GM23338 (cell line): ENCODE measurements around the gene SARS1. TPM values are rescaled to one million over a fixed set of nuclear protein-coding genes. Genes with fewer than 3 reads are reported as not detected.

ENCODE experiments used
- ATAC-seq: fragments of 200-7000 bp; cut with Tn5 transposase; 3 replicates; pipeline ENCODE4 v1.9.1; 2020
- DNase-seq: peaks from one replicate; pipeline ENCODE4 v3.0.0-alpha.2; 2015; ENCODE audit warnings: low spot score
- H2AFZ ChIP-seq: fragments of 200-600 bp; sonication (generic); 2 replicates; pipeline ENCODE4 v1.8.0; 2016; ENCODE audit warnings: antibody characterized with exemption, mild to moderate bottlenecking, moderate library complexity
- H3F3A ChIP-seq: fragments of 200-600 bp; sonication (generic); replicated peaks from 2 replicates; pipeline ENCODE4 v1.8.0; 2017; ENCODE audit warnings: antibody characterized with exemption, mixed run types, low read depth
- H3K27ac ChIP-seq: fragments of 200-600 bp; sonication (generic); 2 replicates; pipeline ENCODE4 v1.6.1; 2016; ENCODE audit warnings: low read depth
- H3K27me3 ChIP-seq: fragments of 200-600 bp; sonication (generic); 2 replicates; pipeline ENCODE4 v1.8.0; 2016; ENCODE audit warnings: mild to moderate bottlenecking, mixed run types, moderate library complexity; ENCODE audit not compliant: insufficient read depth
- H3K36me3 ChIP-seq: fragments of 200-600 bp; sonication (generic); 2 replicates; pipeline ENCODE4 v1.8.0; 2016; ENCODE audit warnings: mild to moderate bottlenecking; ENCODE audit not compliant: insufficient read depth
- H3K4me1 ChIP-seq: fragments of 200-600 bp; sonication (generic); 2 replicates; pipeline ENCODE4 v1.8.0; 2016; ENCODE audit warnings: mild to moderate bottlenecking, moderate library complexity; ENCODE audit not compliant: insufficient read depth
- H3K4me2 ChIP-seq: fragments of 200-600 bp; sonication (generic); 2 replicates; pipeline ENCODE4 v1.7.1; 2017; ENCODE audit warnings: mixed run types
- H3K4me3 ChIP-seq: fragments of 200-600 bp; sonication (generic); 2 replicates; pipeline ENCODE4 v1.6.1; 2016; ENCODE audit warnings: mixed run types
- H3K79me2 ChIP-seq: fragments of 200-600 bp; sonication (generic); replicated peaks from 2 replicates; pipeline ENCODE4 v1.8.0; 2017; ENCODE audit warnings: mild to moderate bottlenecking; ENCODE audit not compliant: insufficient read depth
- H3K9me2 ChIP-seq: fragments of 200-600 bp; sonication (generic); 2 replicates; pipeline ENCODE4 v1.8.0; 2017; ENCODE audit not compliant: insufficient read depth
- H4K20me1 ChIP-seq: fragments of 200-600 bp; sonication (generic); replicated peaks from 2 replicates; pipeline ENCODE4 v1.8.0; 2017; ENCODE audit warnings: mild to moderate bottlenecking; ENCODE audit not compliant: insufficient read depth
- H3K27ac Mint-ChIP-seq: 2 replicates; pipeline ENCODE4 v1.8.0; 2020; ENCODE audit warnings: inconsistent platforms, mild to moderate bottlenecking, moderate library complexity, mixed read lengths
- H3K27me3 Mint-ChIP-seq: 3 replicates; pipeline ENCODE4 v1.8.0; 2022; ENCODE audit warnings: low read depth, mild to moderate bottlenecking, moderate library complexity, mixed read lengths, inconsistent platforms; ENCODE audit not compliant: insufficient read depth, poor library complexity
- H3K36me3 Mint-ChIP-seq: 3 replicates; pipeline ENCODE4 v1.8.0; 2021; ENCODE audit warnings: low read depth, mild to moderate bottlenecking, inconsistent platforms, moderate library complexity, mixed read lengths
- H3K4me1 Mint-ChIP-seq: 3 replicates; pipeline ENCODE4 v1.8.0; 2020; ENCODE audit warnings: mild to moderate bottlenecking, inconsistent platforms, mixed read lengths
- H3K4me3 Mint-ChIP-seq: 3 replicates; pipeline ENCODE4 v1.8.0; 2021; ENCODE audit warnings: moderate library complexity, mild to moderate bottlenecking, inconsistent platforms, mixed read lengths
- H3K9me3 Mint-ChIP-seq: 3 replicates; pipeline ENCODE4 v1.8.0; 2020; ENCODE audit warnings: moderate library complexity, mild to moderate bottlenecking, inconsistent platforms, mixed read lengths
- EZH2 ChIP-seq: fragments of 200-600 bp; sonication (generic); IDR thresholded peaks from one replicate; pipeline ENCODE4 v1.8.0; 2017; ENCODE audit warnings: antibody characterized with exemption, mild to moderate bottlenecking, low read depth; ENCODE audit not compliant: unreplicated experiment
- NANOG ChIP-seq: IDR thresholded peaks from 2 replicates; pipeline ENCODE4 v1.6.1; 2016; ENCODE audit warnings: antibody characterized with exemption, borderline replicate concordance
- POLR2AphosphoS5 ChIP-seq: IDR thresholded peaks from 2 replicates; pipeline ENCODE4 v1.6.1; 2016; ENCODE audit warnings: antibody characterized with exemption, low read depth
- STAT1 ChIP-seq: IDR thresholded peaks from one replicate; pipeline ENCODE4 v1.6.1; 2016; ENCODE audit warnings: antibody characterized with exemption; ENCODE audit not compliant: unreplicated experiment
- ZNF114 ChIP-seq: fragments of 250-450 bp; sonication (Bioruptor Pico); IDR thresholded peaks from 2 replicates; pipeline ENCODE4 v1.5.0; 2020; ENCODE audit warnings: mild to moderate bottlenecking, moderate library complexity
- polyA plus RNA-seq: library from polyadenylated mRNA; unstranded; fragments of >200 nt; fragmentation: Nextera tagmentation; extraction: Ambion mirVana; gene quantifications from 2 replicates; pipeline ENCODE4 v1.2.1, GENCODE V29; 2016
- total RNA-seq: library from RNA; depleted of rRNA; stranded (reverse); fragments of >200 nt; shearing (Covaris generic); gene quantifications from 2 replicates; pipeline ENCODE4 v1.2.3, GENCODE V29; 2014
- TF ChIP-seq, protein P1 (sequence below): fragments of 250-450 bp; sonication (Bioruptor Pico); IDR thresholded peaks from 2 replicates; pipeline ENCODE4 v1.5.0; 2020; ENCODE audit warnings: mild to moderate bottlenecking, moderate library complexity
- TF ChIP-seq, protein P2 (sequence below), 2 experiments: fragments of 200-600 bp in 1 of 2; sonication (generic) in 1 of 2; conservative IDR thresholded peaks; 2 replicates each; pipeline versions ENCODE4 v1.5.1 to v1.6.1; 2016 to 2017; ENCODE audit warnings: antibody characterized with exemption in 2 of 2, low read depth in 2 of 2, mild to moderate bottlenecking in 2 of 2, moderate library complexity in 1 of 2

Gene SARS1
- total and polyA plus RNA-seq, 2 experiments from 2014 or later, result 141 to 166 TPM

DNA sequence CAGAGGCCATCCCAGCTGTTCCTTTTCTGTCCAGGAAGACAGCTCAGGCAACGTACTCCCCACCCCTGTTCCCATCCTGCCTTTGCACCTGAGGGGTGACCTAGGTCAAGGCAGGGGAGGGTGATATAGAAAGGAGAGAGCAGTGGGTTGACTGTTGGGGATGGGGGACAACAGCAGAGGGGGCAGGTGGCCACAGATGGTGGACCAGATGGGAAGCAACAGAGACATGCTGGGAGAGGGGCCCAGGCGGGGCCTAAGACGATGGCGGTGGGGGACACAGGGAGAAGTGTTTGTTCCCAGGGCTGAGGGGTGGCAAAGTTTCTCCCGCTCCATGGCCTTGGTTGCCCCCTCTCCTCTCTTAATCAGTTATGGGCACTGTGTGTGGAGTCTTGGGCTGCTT is 42.0 kb downstream of the SARS1 start (continued):
- TF ChIP-seq, protein P1, sequence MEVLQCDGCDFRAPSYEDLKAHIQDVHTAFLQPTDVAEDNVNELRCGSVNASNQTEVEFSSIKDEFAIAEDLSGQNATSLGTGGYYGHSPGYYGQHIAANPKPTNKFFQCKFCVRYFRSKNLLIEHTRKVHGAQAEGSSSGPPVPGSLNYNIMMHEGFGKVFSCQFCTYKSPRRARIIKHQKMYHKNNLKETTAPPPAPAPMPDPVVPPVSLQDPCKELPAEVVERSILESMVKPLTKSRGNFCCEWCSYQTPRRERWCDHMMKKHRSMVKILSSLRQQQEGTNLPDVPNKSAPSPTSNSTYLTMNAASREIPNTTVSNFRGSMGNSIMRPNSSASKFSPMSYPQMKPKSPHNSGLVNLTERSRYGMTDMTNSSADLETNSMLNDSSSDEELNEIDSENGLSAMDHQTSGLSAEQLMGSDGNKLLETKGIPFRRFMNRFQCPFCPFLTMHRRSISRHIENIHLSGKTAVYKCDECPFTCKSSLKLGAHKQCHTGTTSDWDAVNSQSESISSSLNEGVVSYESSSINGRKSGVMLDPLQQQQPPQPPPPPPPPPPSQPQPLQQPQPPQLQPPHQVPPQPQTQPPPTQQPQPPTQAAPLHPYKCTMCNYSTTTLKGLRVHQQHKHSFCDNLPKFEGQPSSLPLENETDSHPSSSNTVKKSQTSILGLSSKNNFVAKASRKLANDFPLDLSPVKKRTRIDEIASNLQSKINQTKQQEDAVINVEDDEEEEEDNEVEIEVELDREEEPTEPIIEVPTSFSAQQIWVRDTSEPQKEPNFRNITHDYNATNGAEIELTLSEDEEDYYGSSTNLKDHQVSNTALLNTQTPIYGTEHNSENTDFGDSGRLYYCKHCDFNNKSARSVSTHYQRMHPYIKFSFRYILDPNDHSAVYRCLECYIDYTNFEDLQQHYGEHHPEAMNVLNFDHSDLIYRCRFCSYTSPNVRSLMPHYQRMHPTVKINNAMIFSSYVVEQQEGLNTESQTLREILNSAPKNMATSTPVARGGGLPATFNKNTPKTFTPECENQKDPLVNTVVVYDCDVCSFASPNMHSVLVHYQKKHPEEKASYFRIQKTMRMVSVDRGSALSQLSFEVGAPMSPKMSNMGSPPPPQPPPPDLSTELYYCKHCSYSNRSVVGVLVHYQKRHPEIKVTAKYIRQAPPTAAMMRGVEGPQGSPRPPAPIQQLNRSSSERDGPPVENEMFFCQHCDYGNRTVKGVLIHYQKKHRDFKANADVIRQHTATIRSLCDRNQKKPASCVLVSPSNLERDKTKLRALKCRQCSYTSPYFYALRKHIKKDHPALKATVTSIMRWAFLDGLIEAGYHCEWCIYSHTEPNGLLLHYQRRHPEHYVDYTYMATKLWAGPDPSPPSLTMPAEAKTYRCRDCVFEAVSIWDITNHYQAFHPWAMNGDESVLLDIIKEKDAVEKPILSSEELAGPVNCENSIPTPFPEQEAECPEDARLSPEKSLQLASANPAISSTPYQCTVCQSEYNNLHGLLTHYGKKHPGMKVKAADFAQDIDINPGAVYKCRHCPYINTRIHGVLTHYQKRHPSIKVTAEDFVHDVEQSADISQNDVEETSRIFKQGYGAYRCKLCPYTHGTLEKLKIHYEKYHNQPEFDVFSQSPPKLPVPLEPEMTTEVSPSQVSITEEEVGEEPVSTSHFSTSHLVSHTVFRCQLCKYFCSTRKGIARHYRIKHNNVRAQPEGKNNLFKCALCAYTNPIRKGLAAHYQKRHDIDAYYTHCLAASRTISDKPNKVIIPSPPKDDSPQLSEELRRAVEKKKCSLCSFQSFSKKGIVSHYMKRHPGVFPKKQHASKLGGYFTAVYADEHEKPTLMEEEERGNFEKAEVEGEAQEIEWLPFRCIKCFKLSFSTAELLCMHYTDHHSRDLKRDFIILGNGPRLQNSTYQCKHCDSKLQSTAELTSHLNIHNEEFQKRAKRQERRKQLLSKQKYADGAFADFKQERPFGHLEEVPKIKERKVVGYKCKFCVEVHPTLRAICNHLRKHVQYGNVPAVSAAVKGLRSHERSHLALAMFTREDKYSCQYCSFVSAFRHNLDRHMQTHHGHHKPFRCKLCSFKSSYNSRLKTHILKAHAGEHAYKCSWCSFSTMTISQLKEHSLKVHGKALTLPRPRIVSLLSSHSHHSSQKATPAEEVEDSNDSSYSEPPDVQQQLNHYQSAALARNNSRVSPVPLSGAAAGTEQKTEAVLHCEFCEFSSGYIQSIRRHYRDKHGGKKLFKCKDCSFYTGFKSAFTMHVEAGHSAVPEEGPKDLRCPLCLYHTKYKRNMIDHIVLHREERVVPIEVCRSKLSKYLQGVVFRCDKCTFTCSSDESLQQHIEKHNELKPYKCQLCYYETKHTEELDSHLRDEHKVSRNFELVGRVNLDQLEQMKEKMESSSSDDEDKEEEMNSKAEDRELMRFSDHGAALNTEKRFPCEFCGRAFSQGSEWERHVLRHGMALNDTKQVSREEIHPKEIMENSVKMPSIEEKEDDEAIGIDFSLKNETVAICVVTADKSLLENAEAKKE (CRISPR knock-in tag), result no peak

DNA sequence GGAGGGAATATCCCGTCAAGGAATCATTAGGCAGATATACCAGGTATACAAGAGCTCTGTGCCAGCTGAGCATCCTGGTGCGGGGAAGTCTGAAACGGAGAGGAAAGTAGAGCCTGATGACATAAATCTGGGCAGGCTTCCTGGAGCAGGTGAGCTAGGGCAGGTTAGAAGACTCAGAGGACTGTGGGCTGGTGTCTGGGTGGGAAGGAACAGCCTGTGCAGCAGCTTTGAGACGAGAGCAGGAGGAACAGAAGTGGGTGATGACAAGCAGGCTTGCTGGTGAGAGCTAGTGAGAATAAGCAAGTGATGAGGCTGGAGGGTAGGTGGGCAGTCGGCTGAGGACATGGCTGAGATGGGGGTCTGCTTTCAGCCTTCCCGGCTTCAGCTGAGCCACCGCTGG is 42.4 kb downstream of the SARS1 start:
- Mint-ChIP-seq H3K27me3 (peaks cover 20% of the 10 kb centered on the region), H3K4me3 (no peak overlapping the region; the same call in 2 of the 3 replicates), H3K4me1 (peaks cover 44% of the 10 kb centered on the region), H3K27ac (no peak overlapping the region), H3K36me3 (peaks cover 21% of the 10 kb centered on the region), H3K9me3 (peaks cover 12% of the 10 kb centered on the region; the same call in 2 of the 3 replicates)
- Histone ChIP-seq H3K27ac (no peak overlapping the region), H3K36me3 (no peaks in the 10 kb centered on the region; the same call in 1 of the 2 replicates), H3K4me3 (no peak overlapping the region), H3K79me2 (peaks cover 19% of the 10 kb centered on the region; the same call in 1 of the 2 replicates), H3K4me2 (no peak overlapping the region), H3K9me2 (no peaks in the 10 kb centered on the region), H3K4me1 (peaks cover 25% of the 10 kb centered on the region), H2AFZ (no peak overlapping the region), H4K20me1 (no peaks in the 10 kb centered on the region; the same call in 1 of the 2 replicates), H3F3A (no peaks in the 10 kb centered on the region), H3K27me3 (no peaks in the 10 kb centered on the region)
- TF ChIP-seq, protein P2, sequence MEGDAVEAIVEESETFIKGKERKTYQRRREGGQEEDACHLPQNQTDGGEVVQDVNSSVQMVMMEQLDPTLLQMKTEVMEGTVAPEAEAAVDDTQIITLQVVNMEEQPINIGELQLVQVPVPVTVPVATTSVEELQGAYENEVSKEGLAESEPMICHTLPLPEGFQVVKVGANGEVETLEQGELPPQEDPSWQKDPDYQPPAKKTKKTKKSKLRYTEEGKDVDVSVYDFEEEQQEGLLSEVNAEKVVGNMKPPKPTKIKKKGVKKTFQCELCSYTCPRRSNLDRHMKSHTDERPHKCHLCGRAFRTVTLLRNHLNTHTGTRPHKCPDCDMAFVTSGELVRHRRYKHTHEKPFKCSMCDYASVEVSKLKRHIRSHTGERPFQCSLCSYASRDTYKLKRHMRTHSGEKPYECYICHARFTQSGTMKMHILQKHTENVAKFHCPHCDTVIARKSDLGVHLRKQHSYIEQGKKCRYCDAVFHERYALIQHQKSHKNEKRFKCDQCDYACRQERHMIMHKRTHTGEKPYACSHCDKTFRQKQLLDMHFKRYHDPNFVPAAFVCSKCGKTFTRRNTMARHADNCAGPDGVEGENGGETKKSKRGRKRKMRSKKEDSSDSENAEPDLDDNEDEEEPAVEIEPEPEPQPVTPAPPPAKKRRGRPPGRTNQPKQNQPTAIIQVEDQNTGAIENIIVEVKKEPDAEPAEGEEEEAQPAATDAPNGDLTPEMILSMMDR (conservative IDR thresholded peaks at IDR 0.05; ENCODE audit: low read depth in 2 of 2), result no peak
- TF ChIP-seq, protein P1 (CRISPR knock-in tag), result no peak
- no peak for TF ChIP-seq POLR2AphosphoS5
- TF ChIP-seq ZNF114 (CRISPR knock-in tag), result no peak
- no peak for TF ChIP-seq STAT1
- TF ChIP-seq EZH2, result no peak
- no peak for TF ChIP-seq NANOG
- ATAC-seq (no peak), DNase-seq (no peak)
